Small intestine (tissue), 7 donors: ENCODE results near the gene SETBP1. TPM values are rescaled to one million over a fixed set of nuclear protein-coding genes. Genes with fewer than 3 reads are reported as not detected.

Source experiments
- DNase-seq, 2 donors: peaks; one replicate each; pipeline versions ENCODE4 v3.0.0 to v3.0.0-alpha.2; 2013
- FAIRE-seq: peaks from 2 replicates; lab custom pipeline; 2012; peaks lifted over from hg19 to GRCh38; lab: Jason Lieb, UNC
- H3K27ac ChIP-seq, 3 donors: one replicate each; pipeline ENCODE4 v1.5.1; 2013; ENCODE audit warnings: low read length in 2 of 3, mild to moderate bottlenecking in 2 of 3, control low read depth in 1 of 3, inconsistent platforms in 1 of 3, low read depth in 1 of 3, moderate library complexity in 1 of 3
- H3K27me3 ChIP-seq, 3 donors: one replicate each; pipeline ENCODE4 v1.6.1; 2013; ENCODE audit warnings: low read length in 3 of 3, inconsistent platforms in 1 of 3; ENCODE audit not compliant: control insufficient read depth in 3 of 3, insufficient read depth in 3 of 3
- H3K36me3 ChIP-seq, 3 donors: one replicate each; pipeline ENCODE4 v1.6.1; 2013; ENCODE audit warnings: low read length in 3 of 3, inconsistent platforms in 1 of 3, low read depth in 1 of 3, mild to moderate bottlenecking in 1 of 3, moderate library complexity in 1 of 3; ENCODE audit not compliant: control insufficient read depth in 3 of 3, insufficient read depth in 2 of 3
- H3K4me1 ChIP-seq, 3 donors: one replicate each; pipeline ENCODE4 v1.6.1; 2013; ENCODE audit warnings: low read length in 2 of 3, inconsistent platforms in 1 of 3, low read depth in 1 of 3, mild to moderate bottlenecking in 1 of 3, moderate library complexity in 1 of 3; ENCODE audit not compliant: control insufficient read depth in 3 of 3, insufficient read depth in 2 of 3
- H3K4me3 ChIP-seq, 3 donors: one replicate each; pipeline ENCODE4 v1.5.1; 2013; ENCODE audit warnings: low read length in 3 of 3, control low read depth in 1 of 3, inconsistent platforms in 1 of 3, low read depth in 1 of 3, mild to moderate bottlenecking in 1 of 3, moderate library complexity in 1 of 3
- H3K9me3 ChIP-seq, 2 donors: one replicate each; pipeline ENCODE4 v1.6.1; 2013; ENCODE audit warnings: low read depth in 1 of 2, low read length in 1 of 2; ENCODE audit not compliant: control insufficient read depth in 2 of 2, insufficient read depth in 1 of 2
- WGBS, 3 donors: extraction: QIAGEN DNeasy Blood & Tissue Kit; methylation state at CpG; one replicate each; pipeline ENCODE4 v1.1.7; 2013; 5-methylcytosine and 5-hydroxymethylcytosine counted together
- polyA plus RNA-seq, 4 donors: library from polyadenylated mRNA; stranded (reverse) in 3 of 4; unstranded in 1 of 4; fragments of 200-250 nt in 3 of 4; fragments of 120-200 nt in 1 of 4; gene quantifications; one replicate each; pipeline versions ENCODE4 v1.2.1 to v1.2.3, GENCODE V29; 2013
- donor health status: healthy with polysubstance abuse.
- donor health status: control.
- donor health status: control.
- donor health status: Bipolar disorder and iron deficiency.
- donor health status: healthy.

Gene SETBP1
- polyA plus RNA-seq, 4 donors = 0.54 to 5.8 (median 1.8) TPM; not detected in 1

DNA sequence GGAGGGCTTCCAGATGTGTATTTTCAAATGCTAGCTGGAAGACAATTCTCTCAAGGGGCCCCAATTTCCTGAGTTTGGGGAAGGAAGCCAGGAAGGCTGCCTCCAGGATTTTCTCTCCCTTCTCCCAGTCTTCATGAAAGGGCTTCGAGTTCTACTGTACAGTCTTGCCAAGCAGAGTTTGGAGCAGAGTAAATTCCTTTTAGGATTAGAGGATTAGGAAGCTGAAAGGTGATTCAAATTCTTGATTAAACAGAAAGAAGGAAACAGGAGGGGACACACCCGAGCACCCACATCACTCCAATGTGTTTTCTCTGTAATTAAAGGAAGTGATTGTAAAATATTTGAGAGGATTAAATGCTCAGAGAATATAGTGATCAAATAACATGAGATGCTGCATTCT lies 217.8 kb downstream of the SETBP1 start:
- FAIRE-seq = no peak

DNA sequence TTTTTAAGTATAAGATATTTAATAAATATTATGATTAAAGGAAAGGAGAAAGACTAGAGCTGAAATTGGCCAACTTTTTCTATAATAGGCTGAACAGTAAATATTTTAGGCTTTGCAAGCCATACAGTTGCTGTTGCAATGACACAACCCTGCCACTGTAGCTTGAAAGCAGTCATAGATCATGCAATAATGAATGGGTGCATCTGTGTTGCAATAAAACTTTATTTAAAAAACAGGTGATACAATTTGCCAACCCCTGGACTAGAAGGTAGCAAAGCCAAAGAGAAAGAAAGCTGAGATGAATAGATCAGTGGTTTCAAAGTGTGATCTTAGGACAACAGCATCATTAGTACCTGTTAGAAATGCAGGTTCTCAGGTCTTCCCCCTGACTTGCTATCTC lies 219.1 kb downstream of the SETBP1 start:
- H3K9me3 ChIP-seq = no peaks in the 10 kb centered on the region
- peaks cover 0 to 4% (median 0%) of the 10 kb centered on the region in 3 donors for H3K4me1 ChIP-seq
- no peak overlapping the region for H3K27ac ChIP-seq
- H3K36me3 ChIP-seq = no peaks in the 10 kb centered on the region
- H3K4me3 ChIP-seq = no peak overlapping the region
- no peaks in the 10 kb centered on the region for H3K27me3 ChIP-seq
- DNase-seq = no peak
- FAIRE-seq = no peak

More for the DNA sequence above, 217.8 kb downstream of the SETBP1 start:
- 57 to 66% (median 57%) methylated on average over 2 of the region's 2 CpGs for WGBS, 3 donors
- H3K9me3 ChIP-seq = no peaks in the 10 kb centered on the region
- peaks cover 0 to 4% (median 0%) of the 10 kb centered on the region in 3 donors for H3K4me1 ChIP-seq
- no peak for DNase-seq
- no peaks in the 10 kb centered on the region for H3K27me3 ChIP-seq
- H3K36me3 ChIP-seq = no peaks in the 10 kb centered on the region
- no peak overlapping the region for H3K27ac ChIP-seq
- no peak overlapping the region for H3K4me3 ChIP-seq

- Histone ChIP-seq H3K27ac (no peak overlapping the region), H3K27me3 (no peaks in the 10 kb centered on the region), H3K4me3 (no peak overlapping the region), H3K9me3 (no peaks in the 10 kb centered on the region), H3K36me3 (no peaks in the 10 kb centered on the region), H3K4me1 (no peaks in the 10 kb centered on the region)
- no peak for DNase-seq
- 80 to 87% (median 80%) methylated on average over 3 of the region's 3 CpGs for WGBS, 3 donors
- no peak for FAIRE-seq
Observed at GRCh38 chr18:44900627-44901026, 219.9 kb downstream of the SETBP1 start.

DNA sequence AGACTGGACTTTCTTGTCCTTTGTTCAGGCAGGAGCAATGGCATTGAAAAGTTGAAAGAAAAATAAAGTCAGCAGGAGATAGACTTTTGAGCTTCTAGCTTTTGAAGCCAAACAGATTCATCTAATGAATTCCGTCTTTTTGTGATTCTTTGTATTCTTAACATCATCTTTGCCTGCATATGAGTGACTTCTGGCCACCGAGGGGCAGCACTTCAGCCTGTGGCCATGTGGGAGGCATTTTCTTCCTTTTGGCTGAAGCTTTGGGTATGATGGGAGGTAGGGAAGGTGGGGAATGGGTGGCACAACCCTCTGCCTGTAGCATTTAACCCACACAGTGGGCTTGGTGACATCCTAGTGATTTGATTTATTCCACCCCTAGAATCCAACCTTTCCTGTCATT lies 220.6 kb downstream of the SETBP1 start:
- 86 to 95% (median 90%) methylated on average over 2 of the region's 2 CpGs for WGBS, 3 donors
- FAIRE-seq = no peak

DNA sequence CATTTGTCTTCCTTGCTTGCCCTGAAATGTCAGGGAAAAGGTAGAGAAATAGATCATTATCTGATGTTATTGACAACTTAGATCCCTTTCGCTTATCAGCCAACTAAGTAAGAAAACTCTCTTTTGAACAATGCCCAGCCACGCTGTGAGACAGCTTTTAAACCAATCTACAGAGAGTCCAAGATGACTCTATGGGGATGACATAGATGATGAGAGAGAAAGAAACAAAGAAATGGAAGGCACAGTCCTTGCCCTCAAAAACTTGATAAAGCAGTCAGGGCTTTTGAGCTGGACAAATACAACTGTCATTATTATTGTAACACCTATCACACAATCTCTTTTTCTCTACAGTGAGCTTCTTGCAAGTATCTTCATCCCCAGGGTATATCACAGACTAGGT lies 222.6 kb downstream of the SETBP1 start:
- Histone ChIP-seq H3K36me3 (no peaks in the 10 kb centered on the region), H3K4me3 (no peak overlapping the region), H3K27me3 (no peaks in the 10 kb centered on the region), H3K4me1 (no peaks in the 10 kb centered on the region), H3K9me3 (no peaks in the 10 kb centered on the region), H3K27ac (no peak overlapping the region)
- 96 to 98% (median 98%) methylated on average over 2 of the region's 2 CpGs for WGBS, 3 donors
- DNase-seq = no peak
- no peak for FAIRE-seq

More for the DNA sequence above, 220.6 kb downstream of the SETBP1 start:
- no peak overlapping the region for H3K4me3 ChIP-seq
- no peaks in the 10 kb centered on the region for H3K27me3 ChIP-seq
- no peaks in the 10 kb centered on the region for H3K4me1 ChIP-seq
- H3K27ac ChIP-seq = no peak overlapping the region
- DNase-seq = no peak
- no peaks in the 10 kb centered on the region for H3K9me3 ChIP-seq
- H3K36me3 ChIP-seq = no peaks in the 10 kb centered on the region

DNA sequence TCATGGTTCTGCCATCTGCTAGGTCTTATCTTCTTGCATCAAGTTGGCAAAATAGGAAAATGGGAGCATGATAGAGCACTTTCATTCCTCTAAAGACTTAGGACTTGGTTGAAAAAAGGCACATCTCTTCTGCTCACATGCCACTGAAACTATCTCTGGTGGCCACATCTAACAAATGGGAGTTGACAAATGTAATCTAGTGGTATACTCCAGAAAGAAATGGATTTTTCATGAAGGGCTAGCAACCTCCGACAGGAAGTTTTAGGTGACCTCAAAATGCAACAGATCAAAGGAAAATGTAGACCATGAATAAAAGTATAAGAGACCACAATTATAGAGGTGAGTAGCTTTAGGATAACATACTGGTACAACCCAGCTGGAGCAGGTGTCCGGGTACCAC lies 224.1 kb downstream of the SETBP1 start:
- Histone ChIP-seq H3K4me3 (no peak overlapping the region), H3K9me3 (no peaks in the 10 kb centered on the region), H3K4me1 (no peaks in the 10 kb centered on the region), H3K27me3 (no peaks in the 10 kb centered on the region), H3K36me3 (no peaks in the 10 kb centered on the region), H3K27ac (no peak overlapping the region)
- DNase-seq (no peak), FAIRE-seq (no peak)
- WGBS, 3 donors = 82 to 93% (median 86%) methylated on average over 2 of the region's 2 CpGs

DNA sequence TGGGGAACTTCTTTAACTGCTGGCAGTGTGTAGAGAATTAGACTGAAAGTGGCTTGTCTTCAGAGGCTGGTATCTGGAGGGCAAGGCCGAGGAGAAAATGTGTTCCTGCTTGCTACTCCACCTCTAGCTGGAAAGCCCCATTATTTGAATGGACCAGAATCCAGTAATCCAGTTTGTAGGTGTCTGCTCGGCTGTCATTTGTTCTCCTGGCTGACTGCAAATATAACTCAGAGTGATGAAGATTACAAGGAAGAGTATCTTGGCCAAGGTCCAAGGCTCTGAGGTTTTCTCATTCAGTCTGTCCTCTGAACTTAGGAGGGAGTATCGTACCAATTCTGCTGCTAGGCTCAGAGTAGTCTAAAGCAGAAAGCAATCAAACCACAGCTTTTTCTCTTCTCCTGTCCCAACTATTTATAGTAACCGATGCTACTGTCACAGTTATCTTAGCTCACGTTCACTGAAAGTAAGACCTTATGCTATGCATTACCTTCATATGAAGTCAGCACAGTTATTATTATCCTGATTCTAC lies 228.6 kb downstream of the SETBP1 start:
- WGBS, 3 donors = 56 to 71% (median 56%) methylated on average over 5 of the region's 5 CpGs
- Histone ChIP-seq H3K27me3 (no peaks in the 10 kb centered on the region), H3K4me1 (no peaks in the 10 kb centered on the region), H3K4me3 (no peak overlapping the region), H3K27ac (no peak overlapping the region), H3K36me3 (no peaks in the 10 kb centered on the region), H3K9me3 (no peaks in the 10 kb centered on the region)
- DNase-seq (peak in 1 of 2 donors; percentile 38), FAIRE-seq (no peak)

DNA sequence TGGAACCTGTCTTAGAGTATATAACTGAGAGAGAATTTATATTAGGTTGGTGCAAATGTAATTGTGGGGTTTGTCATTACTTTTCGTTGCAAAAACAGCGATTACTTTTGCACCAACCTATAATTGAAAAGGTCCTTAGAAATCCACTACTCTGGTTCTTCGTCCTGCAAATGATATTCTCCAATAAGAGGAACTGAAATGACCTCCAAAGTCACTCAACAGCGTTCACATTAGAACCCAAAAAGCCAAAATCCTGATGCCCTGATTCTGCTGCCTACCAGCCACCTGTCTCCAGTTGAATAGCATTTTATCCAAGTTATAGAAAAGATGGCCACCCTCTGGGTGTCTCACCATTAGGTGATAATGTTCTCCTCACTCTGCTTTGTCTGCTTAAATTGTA lies 230.6 kb downstream of the SETBP1 start:
- H3K4me1 ChIP-seq = no peaks in the 10 kb centered on the region
- no peaks in the 10 kb centered on the region for H3K9me3 ChIP-seq
- H3K36me3 ChIP-seq = no peaks in the 10 kb centered on the region
- H3K27ac ChIP-seq = no peak overlapping the region
- 91 to 95% (median 92%) methylated on average over 4 of the region's 4 CpGs for WGBS, 3 donors
- no peak for DNase-seq
- H3K27me3 ChIP-seq = no peaks in the 10 kb centered on the region
- no peak for FAIRE-seq
- H3K4me3 ChIP-seq = no peak overlapping the region

GRCh38 chr18:44911773-44912172 lies 231.1 kb downstream of the SETBP1 start:
- no peak overlapping the region for H3K4me3 ChIP-seq
- no peaks in the 10 kb centered on the region for H3K4me1 ChIP-seq
- FAIRE-seq (no peak), DNase-seq (no peak)
- no peak overlapping the region for H3K27ac ChIP-seq
- no peaks in the 10 kb centered on the region for H3K27me3 ChIP-seq
- WGBS, 3 donors = 80 to 83% (median 82%) methylated on average over 3 of the region's 3 CpGs
- no peaks in the 10 kb centered on the region for H3K36me3 ChIP-seq
- no peaks in the 10 kb centered on the region for H3K9me3 ChIP-seq
